ENCODE data around the gene NOD2.

The NOD2 gene

DNA sequence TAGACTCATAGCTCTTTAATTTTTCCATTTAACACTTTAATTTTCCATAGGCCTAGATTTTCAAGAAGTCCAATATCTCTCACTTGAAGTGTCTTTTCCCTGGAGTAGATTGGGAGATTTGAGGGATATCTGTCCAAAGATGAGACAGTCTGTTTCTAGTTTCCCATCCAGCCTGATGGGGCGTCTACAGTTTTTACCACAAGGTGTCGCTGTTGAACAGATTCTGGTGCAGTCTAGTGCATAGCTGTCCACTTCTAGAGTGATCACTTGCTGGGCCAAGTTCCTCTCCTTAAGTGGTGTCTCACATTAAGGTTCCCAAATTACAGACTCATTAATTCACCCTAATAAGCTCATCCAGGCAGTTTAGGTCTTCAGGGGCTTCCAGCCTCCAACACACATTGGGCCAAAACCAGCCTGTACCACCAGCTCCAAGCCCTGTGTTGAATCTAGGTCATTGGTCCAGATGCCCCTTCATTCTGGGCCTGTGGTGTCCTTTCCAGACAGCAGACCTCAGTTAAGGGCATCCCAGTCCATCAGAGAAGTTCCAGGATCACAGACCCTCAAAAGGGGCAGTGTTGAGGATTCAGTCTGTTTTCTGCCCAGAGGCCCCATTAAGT lies 21.7 kb upstream of the NOD2 start:
- no peak for DNase-seq

DNA sequence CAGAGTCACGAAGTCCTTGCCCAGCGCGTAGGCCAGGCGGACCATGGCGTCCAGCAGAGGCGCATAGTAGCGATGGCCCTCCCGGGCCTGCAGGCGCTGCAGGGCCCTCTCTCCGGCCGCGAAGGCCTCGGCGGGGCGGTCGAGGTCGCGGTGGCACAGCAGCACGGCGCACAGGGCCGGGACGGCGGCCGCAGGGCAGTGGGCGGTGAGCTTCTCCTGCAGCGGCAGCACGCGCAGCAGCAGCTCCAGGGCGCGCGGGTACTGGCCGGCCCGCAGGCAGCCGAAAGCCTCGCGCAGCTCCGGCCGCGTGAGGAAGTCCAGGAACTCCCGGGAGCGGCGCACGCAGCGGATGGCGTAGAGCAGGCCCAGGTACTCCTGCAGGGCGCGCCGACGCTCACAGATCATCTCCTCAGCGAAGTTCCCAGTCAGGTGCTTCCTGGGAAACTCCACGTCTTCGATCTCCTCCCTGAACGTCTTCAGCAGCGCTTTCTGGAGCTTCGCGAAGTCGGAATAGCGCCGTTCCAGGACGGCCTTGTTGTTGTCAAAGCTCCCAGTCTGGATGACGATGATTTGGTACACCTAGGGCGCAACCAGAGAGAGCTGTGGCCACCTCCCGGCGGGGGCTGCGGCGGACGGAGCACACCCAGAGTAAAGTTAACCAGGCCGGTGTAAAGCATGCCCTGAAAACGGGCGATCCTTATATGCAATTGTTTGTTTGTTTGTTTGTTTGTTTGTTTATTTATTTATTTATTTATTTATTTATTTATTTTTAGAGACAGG lies 19.7 kb upstream of the NOD2 start:
- no peak for DNase-seq

GRCh38 chr16:50674831-50675230 lies 18.6 kb upstream of the NOD2 start:
- DNase-seq = no peak

DNA sequence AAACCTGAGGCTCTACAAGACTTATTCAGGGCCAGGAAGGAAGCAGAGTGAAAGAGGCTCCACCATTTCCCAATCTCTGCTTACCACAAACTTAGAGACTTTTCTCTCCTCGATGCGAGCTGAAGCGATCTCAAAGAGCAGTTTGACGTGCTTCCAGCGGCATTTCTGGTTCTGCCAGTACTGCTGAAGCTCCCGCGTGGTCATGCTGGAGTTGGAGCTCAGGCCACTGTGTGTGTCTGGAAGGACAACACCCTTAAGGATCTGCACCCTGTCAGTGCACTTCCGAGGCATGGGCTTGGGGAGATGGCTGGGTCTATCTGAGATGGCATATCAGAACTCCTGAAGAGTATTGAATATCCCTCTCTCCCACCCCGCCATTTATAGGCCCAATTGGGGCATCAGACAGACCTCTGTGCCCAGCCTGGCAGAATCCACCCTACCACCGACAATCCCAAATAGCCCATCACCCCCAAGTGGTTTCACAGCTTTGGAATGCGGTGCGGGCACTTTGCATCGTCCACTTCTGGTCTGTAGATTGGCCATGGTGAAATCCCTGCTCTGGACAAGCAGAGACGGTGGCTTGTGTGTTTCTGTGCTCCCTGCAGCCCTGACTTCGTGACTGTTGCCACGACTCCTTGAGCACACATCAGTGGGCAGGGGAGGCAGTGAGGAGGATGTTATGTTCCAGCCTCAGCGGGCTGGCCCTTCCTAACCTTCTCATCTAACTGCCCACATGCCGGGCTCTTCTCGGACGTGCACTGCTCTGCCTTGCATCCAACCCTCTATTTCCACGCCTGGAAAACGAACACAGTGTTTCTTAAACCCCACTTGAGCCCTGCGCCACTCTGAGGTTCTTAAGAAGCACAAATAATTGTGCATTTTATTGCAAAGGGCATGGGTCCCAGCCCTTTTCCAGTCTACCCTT lies 17.5 kb upstream of the NOD2 start:
- DNase-seq = no peak

GRCh38 chr16:50676684-50677225 lies 16.7 kb upstream of the NOD2 start:
- DNase-seq = no peak

DNA sequence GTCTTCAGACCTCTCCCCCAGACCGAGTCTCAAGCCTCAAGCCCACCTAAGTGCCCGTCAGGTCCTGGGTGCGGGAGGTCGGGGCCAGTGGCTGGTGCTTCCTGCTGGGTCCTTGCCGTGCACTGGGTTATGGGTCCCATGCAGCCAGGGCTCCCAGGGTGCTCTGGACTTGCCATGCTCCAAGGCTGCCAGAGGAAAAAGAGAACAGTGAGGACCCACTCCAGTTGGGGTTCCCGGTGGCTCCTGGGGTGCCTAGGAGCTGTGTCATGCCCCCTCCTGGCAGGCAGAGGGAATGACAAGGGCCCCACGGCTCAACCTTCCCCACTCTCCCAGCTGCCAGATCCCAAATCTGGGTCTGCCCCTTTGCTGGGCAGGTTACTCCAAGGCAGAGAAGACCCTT lies 16.1 kb upstream of the NOD2 start:
- DNase-seq = no peak

GRCh38 chr16:50678531-50678930 lies 14.9 kb upstream of the NOD2 start:
- no peak for DNase-seq

- DNase-seq = no peak
Observed at GRCh38 chr16:50679266-50679665, 14.1 kb upstream of the NOD2 start.

DNA sequence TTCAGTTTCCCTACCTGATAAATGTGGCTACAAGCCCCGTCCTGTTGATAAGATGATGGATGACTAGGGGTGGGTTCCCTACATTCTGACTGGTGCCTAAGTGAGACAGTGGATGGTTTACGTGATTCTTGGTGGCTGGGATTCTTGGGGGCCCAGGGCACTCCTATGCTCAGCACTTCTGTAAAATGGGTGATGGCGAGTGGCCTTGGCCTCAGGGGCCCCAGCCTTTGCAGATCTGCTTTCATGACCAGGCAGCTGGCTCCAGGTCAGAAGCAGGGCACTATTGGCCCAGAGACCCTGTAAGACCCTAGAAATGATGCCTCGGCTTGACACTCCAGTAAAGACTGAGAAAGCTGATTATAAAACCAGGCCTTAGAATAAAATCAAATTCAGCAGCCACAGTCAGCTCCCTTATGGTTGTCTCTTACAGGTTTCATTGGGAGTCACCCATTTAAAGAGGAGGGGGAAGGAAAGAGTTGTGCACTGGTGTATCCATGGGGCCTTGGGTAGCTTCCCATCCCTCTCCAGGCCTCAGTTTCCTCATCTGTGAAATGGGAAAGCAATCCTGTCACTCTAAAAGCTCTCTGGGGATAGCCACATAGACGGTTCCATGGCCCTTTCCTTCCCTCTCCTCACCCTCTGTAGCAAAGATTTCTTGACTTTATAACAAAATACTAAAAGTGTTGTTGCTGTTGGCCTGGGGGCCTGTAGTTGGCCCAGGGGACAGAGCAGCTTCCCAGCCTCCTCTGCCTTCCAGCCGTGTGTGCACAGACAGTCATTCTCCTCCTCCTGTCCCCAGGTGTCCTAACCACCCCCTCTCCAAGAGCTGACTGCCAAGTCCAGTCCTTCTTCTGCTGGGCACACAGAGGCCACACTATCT lies 13.5 kb upstream of the NOD2 start:
- DNase-seq = no peak

- no peak for DNase-seq
Observed at GRCh38 chr16:50680556-50680893, 12.9 kb upstream of the NOD2 start.

DNA sequence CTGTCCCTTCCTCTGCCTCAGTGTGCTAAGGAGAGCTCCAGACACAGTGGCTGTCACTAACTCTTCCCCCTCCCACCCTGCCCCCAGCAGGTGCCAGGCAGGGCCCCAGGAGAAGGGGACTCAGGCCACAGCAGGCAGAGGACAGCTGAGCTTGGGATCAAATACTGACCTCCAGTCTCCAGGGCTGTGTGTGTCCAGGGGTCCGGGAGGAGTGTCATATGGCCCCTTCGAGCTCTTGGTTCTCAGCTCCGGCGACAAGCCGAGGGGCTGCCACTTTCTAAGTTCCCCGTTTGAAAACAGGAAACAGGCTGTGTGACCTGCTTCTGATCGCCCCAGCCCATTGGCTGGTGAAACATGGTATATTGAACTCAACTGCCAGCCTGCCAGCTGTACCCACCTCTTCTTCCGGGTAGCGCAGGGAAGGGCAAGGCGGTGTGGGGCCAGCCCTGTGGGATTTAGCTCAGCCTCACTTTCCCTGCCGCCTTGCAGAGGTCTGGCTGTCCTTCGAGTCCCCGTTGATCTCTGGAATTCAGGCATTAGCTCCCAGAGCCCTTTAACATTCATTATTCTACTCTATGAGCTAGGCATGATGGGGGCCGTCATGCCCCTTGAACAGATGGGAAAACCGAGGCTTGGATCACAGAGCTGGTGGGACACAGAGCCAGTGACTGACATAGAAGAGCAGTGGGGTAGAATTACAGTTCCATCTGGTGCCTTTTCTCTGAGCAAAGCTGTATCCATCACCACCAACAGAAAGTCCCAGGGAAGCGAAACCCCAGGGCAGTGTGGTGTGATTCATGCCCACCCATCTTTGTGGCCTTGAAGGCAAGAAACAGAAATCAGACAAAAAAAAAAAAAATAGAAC lies 12.2 kb upstream of the NOD2 start, which contains the start of gene SNX20:
Gene SNX20, minus strand, starts transcription at position 292 of the 865 bp plus-strand sequence. CDS start 3,786 bp downstream, outside the sequence.
- no peak for DNase-seq

GRCh38 chr16:50683689-50684374 lies 9.6 kb upstream of the NOD2 start:
- DNase-seq = no peak

- DNase-seq = no peak
Observed at GRCh38 chr16:50684823-50685461, 8.5 kb upstream of the NOD2 start.

GRCh38 chr16:50685462-50686063 lies 7.8 kb upstream of the NOD2 start:
- DNase-seq = no peak

GRCh38 chr16:50688083-50688482 lies 5.3 kb upstream of the NOD2 start:
- DNase-seq = no peak

DNA sequence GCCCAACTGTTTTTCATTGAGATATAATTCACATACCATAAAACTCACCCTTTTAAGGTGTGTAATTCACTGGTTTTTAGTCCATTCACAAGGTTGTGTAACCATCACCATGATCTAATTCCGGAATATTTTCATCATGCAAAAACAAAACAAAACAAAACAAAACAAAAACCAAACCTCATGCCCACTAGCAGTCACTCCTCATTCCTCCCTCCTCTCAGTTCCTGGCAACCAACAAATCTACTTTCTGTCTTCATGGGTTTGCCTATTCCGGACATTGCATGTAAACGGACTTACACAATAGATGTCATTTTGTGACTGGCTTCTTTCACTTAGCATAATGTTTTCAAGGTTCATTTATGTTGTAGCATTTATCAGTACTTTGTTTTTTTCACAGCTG lies 4.5 kb upstream of the NOD2 start:
- DNase-seq = no peak

GRCh38 chr16:50690177-50690576 lies 3.2 kb upstream of the NOD2 start:
- DNase-seq = no peak

- DNase-seq = no peak
Observed at GRCh38 chr16:50692644-50692998, 785 bp upstream of the NOD2 start.

DNA sequence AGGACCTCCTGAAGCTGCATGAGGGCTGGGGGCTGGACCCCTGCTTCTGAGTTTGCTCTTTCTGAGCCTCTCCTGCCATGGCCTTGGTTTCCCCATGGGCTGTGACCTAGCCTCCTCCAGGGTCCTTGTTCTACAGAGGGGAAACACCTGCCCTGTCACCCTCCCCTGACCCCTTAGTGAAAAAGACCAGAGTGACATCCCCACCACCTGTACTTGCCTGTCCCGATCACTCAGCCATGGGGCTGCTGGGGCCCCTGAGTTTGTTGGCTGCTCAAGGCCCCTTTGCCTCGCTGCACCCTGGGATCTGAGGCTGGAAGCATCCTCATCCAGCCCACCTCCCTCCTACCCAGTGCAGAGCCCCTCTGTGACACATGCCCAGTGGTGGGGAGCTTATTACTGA lies 800 bp downstream of the NOD2 start:
- DNase-seq = no peak
